Activated CD8-positive, alpha-beta memory T cell treated with anti-CD3 and anti-CD28 coated beads, Interleukin-2, amount 10 ng/mL, durations not matched to agents 7 days and 5 days (primary cell): ENCODE results near the gene REXO1. TPM values are rescaled to one million over a fixed set of nuclear protein-coding genes. Genes with fewer than 3 reads are reported as not detected.
"Not testable (repeated sequence)": the region's sequence is repeated elsewhere in the genome, so short reads cannot be mapped to it uniquely, and the experiment has no call there.

ENCODE experiments used
- ATAC-seq: fragments of 150-1000 bp; cut with Tn5 transposase; one replicate; pipeline ENCODE4 v1.10.0; 2021; ENCODE audit warnings: moderate library complexity
- CTCF ChIA-PET: fragments of 350-600 bp; sonication (Branson Sonifier 250); formaldehyde crosslinking; loops from one replicate; lab custom pipeline; 2021; ENCODE audit warnings: antibody characterized with exemption; lab: Charles Lee
- DNase-seq: peaks from one replicate; pipeline ENCODE4 v3.0.0-alpha.2; 2020
- H3K27ac Mint-ChIP-seq: one replicate; pipeline ENCODE4 v1.8.0; 2021; ENCODE audit warnings: mild to moderate bottlenecking, mixed read lengths
- H3K27me3 Mint-ChIP-seq: one replicate; pipeline ENCODE4 v1.8.0; 2021; ENCODE audit warnings: mixed read lengths
- H3K36me3 Mint-ChIP-seq: one replicate; pipeline ENCODE4 v1.8.0; 2021; ENCODE audit warnings: mild to moderate bottlenecking, mixed read lengths
- H3K4me1 Mint-ChIP-seq: one replicate; pipeline ENCODE4 v1.8.0; 2021; ENCODE audit warnings: mixed read lengths
- H3K4me3 Mint-ChIP-seq: one replicate; pipeline ENCODE4 v1.8.0; 2021; ENCODE audit warnings: mild to moderate bottlenecking, moderate library complexity, mixed read lengths
- H3K9me3 Mint-ChIP-seq: one replicate; pipeline ENCODE4 v1.8.0; 2022; ENCODE audit warnings: low read depth, mixed read lengths
- total RNA-seq, 2 experiments: library from RNA; stranded (reverse); gene quantifications; one replicate each; pipeline ENCODE4 v1.2.3, GENCODE V29; 2021

Gene REXO1
- total RNA-seq, 2 experiments from 2014 or later = 58.4 to 68.4 TPM

GRCh38 chr19:1882089-1882785 is 34.0 kb upstream of the REXO1 start:
- DNase-seq (peak; percentile 92), ATAC-seq (peak; percentile 63)
- peaks cover 18% of the 10 kb centered on the region for H3K36me3 Mint-ChIP-seq
- no peaks in the 10 kb centered on the region for H3K27me3 Mint-ChIP-seq
- peak overlapping the region; percentile 90 for H3K4me3 Mint-ChIP-seq
- H3K9me3 Mint-ChIP-seq = no peaks in the 10 kb centered on the region
- H3K27ac Mint-ChIP-seq = peak overlapping the region; percentile 98
- CTCF ChIA-PET = interaction anchor here (0.8 to 1.6 kb wide), 5 partner anchors 8 to 48 kb away, joined by 3 to 8 read pairs (median 3); no protein-coding TSS in a partner anchor
- peaks cover 36% of the 10 kb centered on the region for H3K4me1 Mint-ChIP-seq

GRCh38 chr19:1881393-1882088 is 33.3 kb upstream of the REXO1 start:
- CTCF ChIA-PET = interaction anchor here (1.2 to 1.6 kb wide), 3 partner anchors 16 to 22 kb away, joined by 3 to 8 read pairs (median 8); no protein-coding TSS in a partner anchor
- peak overlapping the region; percentile 90 for H3K4me3 Mint-ChIP-seq
- peaks cover 38% of the 10 kb centered on the region for H3K4me1 Mint-ChIP-seq
- H3K9me3 Mint-ChIP-seq, ATAC-seq, DNase-seq, H3K27me3 Mint-ChIP-seq: not testable (repeated sequence)
- H3K27ac Mint-ChIP-seq = peak overlapping the region; percentile 98
- peaks cover 18% of the 10 kb centered on the region for H3K36me3 Mint-ChIP-seq

GRCh38 chr19:1880611-1881392 is 32.5 kb upstream of the REXO1 start:
- CTCF ChIA-PET = no interaction called here
- Mint-ChIP-seq H3K27me3 (no peaks in the 10 kb centered on the region), H3K9me3 (no peaks in the 10 kb centered on the region), H3K4me3 (peak overlapping the region; percentile 50), H3K36me3 (peaks cover 18% of the 10 kb centered on the region), H3K4me1 (peaks cover 41% of the 10 kb centered on the region), H3K27ac (peak overlapping the region; percentile 11)
- ATAC-seq (no peak), DNase-seq (no peak)

- not testable (repeated sequence) for H3K4me3 Mint-ChIP-seq, ATAC-seq
Observed at GRCh38 chr19:1879982-1880381, 31.7 kb upstream of the REXO1 start.

GRCh38 chr19:1878583-1878982 is 30.3 kb upstream of the REXO1 start:
- H3K4me3 Mint-ChIP-seq, H3K9me3 Mint-ChIP-seq, DNase-seq, H3K27ac Mint-ChIP-seq, ATAC-seq, CTCF ChIA-PET, H3K27me3 Mint-ChIP-seq: not testable (repeated sequence)
- peaks cover 44% of the 10 kb centered on the region for H3K4me1 Mint-ChIP-seq
- H3K36me3 Mint-ChIP-seq = peaks cover 20% of the 10 kb centered on the region

More at GRCh38 chr19:1879982-1880381, 31.7 kb upstream of the REXO1 start:
- Mint-ChIP-seq H3K36me3 (peaks cover 20% of the 10 kb centered on the region), H3K4me1 (peaks cover 37% of the 10 kb centered on the region)
- CTCF ChIA-PET, H3K27me3 Mint-ChIP-seq, H3K9me3 Mint-ChIP-seq, DNase-seq, H3K27ac Mint-ChIP-seq: not testable (repeated sequence)

DNA sequence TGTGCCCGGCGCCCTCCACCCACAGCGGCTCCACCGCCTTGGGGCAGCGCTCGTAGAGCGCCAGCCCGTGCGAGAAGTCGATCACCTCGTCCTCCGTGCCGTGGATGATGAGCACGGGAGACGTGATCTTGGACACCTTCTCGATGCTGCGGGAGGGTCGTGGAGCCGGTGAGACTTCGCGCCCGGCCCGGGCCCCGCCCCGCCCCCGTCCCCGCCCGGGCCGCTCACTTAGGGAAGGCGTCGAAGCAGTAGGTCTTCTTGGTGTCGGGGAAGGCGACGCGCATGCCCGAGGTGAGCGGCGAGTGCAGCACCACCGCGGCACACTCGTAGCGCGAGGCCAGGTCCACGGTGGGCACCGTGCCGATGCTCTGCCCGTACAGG is 29.0 kb upstream of the REXO1 start:
- H3K27me3 Mint-ChIP-seq, H3K27ac Mint-ChIP-seq: not testable (repeated sequence)
- CTCF ChIA-PET = interaction anchor here (1.2 to 1.6 kb wide), 3 partner anchors 9 to 69 kb away, joined by 3 to 16 read pairs (median 6); no protein-coding TSS in a partner anchor

DNA sequence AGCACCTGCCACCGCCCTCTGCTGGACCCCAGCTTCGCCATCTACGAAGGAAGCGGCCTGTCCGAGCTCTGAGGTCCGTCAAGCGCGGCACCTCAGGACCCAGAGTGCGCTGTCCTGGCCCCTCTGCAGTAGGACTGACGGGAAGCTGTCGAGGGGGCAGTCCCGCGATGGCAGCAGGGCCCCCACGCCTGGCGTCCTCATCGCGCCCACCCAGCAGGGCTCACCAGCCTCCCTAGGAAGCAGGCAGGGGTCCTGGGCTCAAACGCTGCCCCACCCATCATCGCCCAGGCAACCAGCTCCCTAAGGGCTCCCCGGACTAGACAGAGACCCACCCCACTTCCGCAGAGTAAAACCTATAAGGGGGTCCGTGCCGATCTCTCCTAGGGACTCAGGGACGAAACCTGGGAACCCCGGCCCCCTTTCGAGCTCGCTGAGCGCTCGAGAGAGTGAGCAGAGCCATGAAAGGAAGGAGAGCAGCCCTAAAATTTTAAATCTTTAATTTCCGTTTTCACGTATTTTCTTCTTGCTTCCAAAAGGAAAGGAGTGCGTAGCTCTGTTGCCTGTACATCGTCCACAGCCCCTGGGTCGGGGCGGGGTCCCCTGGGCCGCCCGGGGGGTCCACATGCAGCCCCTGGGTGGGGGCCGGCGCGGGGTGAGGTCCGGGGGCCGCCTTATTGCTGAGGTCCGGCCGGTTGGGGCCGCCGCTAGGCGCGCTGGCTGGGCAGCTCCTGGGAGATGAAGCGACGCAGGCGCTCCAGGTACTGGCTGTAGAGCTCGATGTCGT is 28.4 kb upstream of the REXO1 start:
- not testable (repeated sequence) for DNase-seq, H3K27me3 Mint-ChIP-seq, H3K9me3 Mint-ChIP-seq
- Mint-ChIP-seq H3K4me1 (peaks cover 32% of the 10 kb centered on the region), H3K4me3 (peak overlapping the region; percentile 99), H3K36me3 (peaks cover 11% of the 10 kb centered on the region), H3K27ac (peak overlapping the region; percentile 88)
- CTCF ChIA-PET = interaction anchor here (0.8 to 2.9 kb wide), 7 partner anchors 8 to 69 kb away, joined by 3 to 27 read pairs (median 3); no protein-coding TSS in a partner anchor
- ATAC-seq = peak; percentile 6

More for the DNA sequence above, 29.0 kb upstream of the REXO1 start:
- Mint-ChIP-seq H3K4me1 (peaks cover 33% of the 10 kb centered on the region), H3K36me3 (peaks cover 11% of the 10 kb centered on the region)
- not testable (repeated sequence) for DNase-seq, H3K4me3 Mint-ChIP-seq, ATAC-seq, H3K9me3 Mint-ChIP-seq

- CTCF ChIA-PET = interaction anchor here (0.6 to 2.9 kb wide), 13 partner anchors 9 to 212 kb away, joined by 3 to 27 read pairs (median 3); no protein-coding TSS in a partner anchor
- peak; percentile 87 for ATAC-seq
Observed at GRCh38 chr19:1875646-1876495, 27.6 kb upstream of the REXO1 start.

GRCh38 chr19:1875265-1875645 is 27.0 kb upstream of the REXO1 start:
- DNase-seq, H3K27me3 Mint-ChIP-seq, H3K9me3 Mint-ChIP-seq: not testable (repeated sequence)
- peaks cover 31% of the 10 kb centered on the region for H3K4me1 Mint-ChIP-seq
- peak overlapping the region; percentile 99 for H3K4me3 Mint-ChIP-seq
- CTCF ChIA-PET = interaction anchor here (0.9 to 2.9 kb wide), 9 partner anchors 8 to 212 kb away, joined by 3 to 27 read pairs (median 3); no protein-coding TSS in a partner anchor
- H3K27ac Mint-ChIP-seq = peak overlapping the region; percentile 98
- peaks cover 11% of the 10 kb centered on the region for H3K36me3 Mint-ChIP-seq
- peak; percentile 24 for ATAC-seq

More at GRCh38 chr19:1875646-1876495, 27.6 kb upstream of the REXO1 start:
- Mint-ChIP-seq H3K4me3 (peak overlapping the region; percentile 99), H3K27ac (peak overlapping the region; percentile 98), H3K36me3 (peaks cover 11% of the 10 kb centered on the region), H3K4me1 (peaks cover 31% of the 10 kb centered on the region), H3K27me3 (no peaks in the 10 kb centered on the region), H3K9me3 (no peaks in the 10 kb centered on the region)
- DNase-seq = peak; percentile 93

- Mint-ChIP-seq H3K9me3 (no peaks in the 10 kb centered on the region), H3K27me3 (no peaks in the 10 kb centered on the region), H3K4me3 (peak overlapping the region; percentile 99), H3K4me1 (peaks cover 29% of the 10 kb centered on the region), H3K27ac (peak overlapping the region; percentile 98), H3K36me3 (peaks cover 11% of the 10 kb centered on the region)
- ATAC-seq (peak; percentile 50), DNase-seq (no peak)
- CTCF ChIA-PET = interaction anchor here (0.6 to 2.9 kb wide), 12 partner anchors 8 to 213 kb away, joined by 3 to 27 read pairs (median 4); no protein-coding TSS in a partner anchor
Observed at GRCh38 chr19:1874554-1875185, 26.4 kb upstream of the REXO1 start.
